Measurements from ENCODE around the gene ANKH.

DNA sequence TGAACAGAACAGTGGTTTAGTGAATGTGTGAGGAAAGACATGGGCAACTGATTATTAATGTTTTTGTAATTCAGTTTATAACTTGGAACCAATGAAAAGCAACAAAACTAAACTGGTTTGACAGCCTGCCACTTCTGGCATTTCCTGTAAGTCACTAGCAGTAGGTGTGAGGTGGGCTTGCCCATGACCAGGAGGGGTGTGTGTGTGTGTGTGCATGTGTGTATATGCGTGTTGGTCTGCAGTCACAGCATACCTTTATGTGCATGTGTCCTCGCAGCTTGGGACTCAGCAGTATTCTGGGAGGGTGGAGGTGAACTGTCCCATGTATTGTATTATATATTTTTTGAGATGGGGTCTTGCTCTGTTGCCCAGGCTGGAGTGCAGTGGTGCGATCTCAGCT, 174.7 kb downstream of the ANKH start:
- TF ChIP-seq ZFP30 (CRISPR knock-in tag; IDR thresholded peaks at IDR 0.05) (no peak), RARB (CRISPR knock-in tag; IDR thresholded peaks at IDR 0.05) (no peak), SNAI2 (CRISPR knock-in tag; IDR thresholded peaks at IDR 0.05) (no peak), BACH2 (CRISPR knock-in tag; IDR thresholded peaks at IDR 0.05; ENCODE audit: borderline replicate concordance) (no peak), POU6F1 (CRISPR knock-in tag; IDR thresholded peaks at IDR 0.05; ENCODE audit: borderline replicate concordance, low read depth) (no peak), ISL1 (CRISPR knock-in tag; IDR thresholded peaks at IDR 0.05) (no peak), TSHZ2 (CRISPR knock-in tag; IDR thresholded peaks at IDR 0.05) (no peak), ARNTL (CRISPR knock-in tag; IDR thresholded peaks at IDR 0.05; ENCODE audit: borderline replicate concordance, low read depth) (no peak), ZNF8 (CRISPR knock-in tag; IDR thresholded peaks at IDR 0.05) (no peak)

All from SK-N-SH treated with all-trans-retinoic acid at 6 μM for 48 hours (cell line).